ENCODE results near the gene IMP3.
"Not testable (repeated sequence)": the region's sequence is repeated elsewhere in the genome, so short reads cannot be mapped to it uniquely, and the experiment has no call there.

The IMP3 gene

DNA sequence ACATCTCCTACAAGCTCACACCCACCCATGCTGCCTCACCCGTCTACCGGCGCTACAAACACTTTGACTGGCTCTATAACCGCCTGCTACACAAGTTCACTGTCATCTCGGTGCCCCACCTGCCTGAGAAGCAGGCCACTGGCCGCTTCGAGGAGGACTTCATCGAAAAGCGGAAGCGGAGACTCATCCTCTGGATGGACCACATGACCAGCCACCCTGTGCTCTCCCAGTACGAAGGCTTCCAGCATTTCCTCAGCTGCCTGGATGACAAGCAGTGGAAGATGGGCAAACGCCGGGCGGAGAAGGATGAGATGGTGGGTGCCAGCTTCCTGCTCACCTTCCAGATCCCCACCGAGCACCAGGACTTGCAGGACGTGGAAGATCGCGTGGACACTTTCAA lies 9.8 kb upstream of the IMP3 start:
- DNase-seq: no peak

DNA sequence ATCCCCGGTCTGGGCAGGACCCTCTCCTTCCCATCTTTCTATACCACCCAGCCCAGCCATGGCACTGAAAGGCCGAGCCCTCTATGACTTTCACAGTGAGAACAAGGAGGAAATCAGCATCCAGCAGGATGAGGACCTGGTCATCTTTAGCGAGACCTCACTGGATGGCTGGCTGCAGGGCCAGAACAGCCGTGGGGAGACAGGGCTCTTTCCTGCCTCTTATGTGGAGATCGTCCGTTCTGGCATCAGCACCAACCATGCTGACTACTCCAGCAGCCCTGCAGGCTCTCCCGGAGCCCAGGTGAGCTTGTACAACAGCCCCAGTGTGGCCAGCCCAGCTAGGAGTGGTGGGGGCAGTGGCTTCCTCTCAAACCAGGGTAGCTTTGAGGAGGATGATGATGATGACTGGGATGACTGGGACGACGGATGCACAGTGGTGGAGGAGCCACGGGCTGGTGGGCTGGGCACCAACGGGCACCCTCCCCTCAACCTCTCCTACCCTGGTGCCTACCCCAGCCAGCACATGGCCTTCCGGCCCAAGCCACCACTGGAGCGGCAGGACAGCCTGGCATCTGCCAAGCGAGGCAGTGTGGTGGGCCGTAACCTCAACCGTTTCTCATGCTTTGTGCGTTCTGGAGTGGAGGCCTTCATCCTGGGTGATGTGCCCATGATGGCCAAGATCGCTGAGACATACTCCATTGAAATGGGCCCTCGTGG lies 9.2 kb upstream of the IMP3 start:
- no peak for DNase-seq

DNA sequence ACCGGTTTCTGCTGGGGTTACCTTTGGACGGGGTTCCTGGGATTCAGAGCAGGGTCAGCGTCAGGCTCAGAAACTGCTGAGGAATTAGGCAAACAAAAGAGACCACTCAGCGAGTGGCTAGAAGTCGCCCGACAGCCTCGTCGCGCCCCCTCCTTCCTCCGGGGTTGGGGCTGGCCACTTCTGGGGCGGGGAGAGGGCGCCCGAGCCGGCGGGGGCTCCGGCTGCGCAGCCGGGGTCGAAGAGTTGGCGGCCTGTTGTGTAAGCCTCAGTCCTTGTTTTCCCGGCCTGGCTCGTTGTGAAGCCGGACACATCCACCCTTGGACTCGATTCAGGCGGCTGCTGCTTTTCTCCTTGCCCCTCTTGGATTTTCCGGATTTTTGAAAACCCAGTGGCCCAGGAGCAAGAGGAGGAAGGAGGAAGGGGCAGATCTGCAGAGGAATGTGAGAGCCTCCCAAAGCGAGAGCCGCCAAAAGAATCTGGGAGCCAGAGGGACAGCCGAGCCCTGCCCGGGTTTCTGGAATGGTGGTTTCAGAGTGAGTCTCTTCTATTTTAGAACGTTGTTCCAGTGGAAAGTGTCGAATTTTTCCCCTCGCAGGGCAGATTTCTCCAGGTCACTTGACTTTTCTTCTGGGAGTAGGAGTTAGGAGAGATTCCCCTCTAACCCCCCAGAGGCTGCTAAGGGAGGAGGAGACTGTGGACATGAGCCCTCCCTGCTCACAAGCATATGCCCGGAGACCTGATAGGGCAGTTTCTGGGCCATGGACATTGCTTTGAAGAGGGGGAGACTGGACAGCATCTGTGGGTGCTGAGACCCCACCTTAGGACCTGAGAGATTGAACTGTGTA lies 8.4 kb upstream of the IMP3 start:
- no peak for DNase-seq

DNA sequence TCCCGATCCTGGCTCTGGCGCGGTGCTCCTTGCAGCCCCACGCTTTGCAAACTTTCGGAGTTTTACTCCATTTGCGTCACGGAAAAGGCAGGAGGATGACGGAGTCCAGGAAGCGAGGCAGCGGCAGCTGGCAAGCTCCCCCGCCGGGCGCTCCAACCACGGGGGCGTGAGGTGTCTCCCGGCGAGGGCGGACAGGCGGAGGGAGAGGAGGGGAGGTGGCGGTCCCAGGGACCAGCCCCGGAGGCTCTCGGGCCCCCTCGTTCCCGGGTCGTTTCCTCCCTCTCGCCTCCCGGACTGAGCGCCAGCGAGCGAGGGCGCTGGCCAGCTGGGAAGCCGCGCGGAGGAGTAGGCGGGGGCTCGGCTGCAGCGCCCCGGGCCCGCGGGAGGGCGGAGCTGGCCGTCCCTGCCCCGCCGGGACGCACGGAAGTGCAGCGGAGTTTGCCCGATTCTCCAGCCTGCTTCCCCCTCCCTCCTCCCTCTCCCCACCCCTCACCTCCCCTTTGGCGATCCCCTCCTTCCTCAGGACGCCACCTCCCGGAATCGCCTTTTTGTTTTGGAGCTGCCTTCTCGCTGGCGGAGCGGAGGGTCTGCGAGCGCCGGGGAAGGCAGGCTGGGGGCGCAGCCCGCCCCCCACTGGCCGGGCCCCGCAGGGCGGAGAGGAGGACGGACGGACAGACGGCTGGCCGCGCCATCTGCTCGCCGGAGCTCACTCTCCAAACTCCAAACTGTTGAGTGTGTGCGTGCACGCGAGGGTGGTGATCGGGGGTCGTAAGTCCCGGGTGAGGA lies 7.5 kb upstream of the IMP3 start, which contains the start of gene SNX33:
TSS of gene SNX33 (plus strand) at position 543 of the 786 bp plus-strand sequence. CDS start 1,191 bp downstream, outside the sequence.
- no peak for DNase-seq

DNA sequence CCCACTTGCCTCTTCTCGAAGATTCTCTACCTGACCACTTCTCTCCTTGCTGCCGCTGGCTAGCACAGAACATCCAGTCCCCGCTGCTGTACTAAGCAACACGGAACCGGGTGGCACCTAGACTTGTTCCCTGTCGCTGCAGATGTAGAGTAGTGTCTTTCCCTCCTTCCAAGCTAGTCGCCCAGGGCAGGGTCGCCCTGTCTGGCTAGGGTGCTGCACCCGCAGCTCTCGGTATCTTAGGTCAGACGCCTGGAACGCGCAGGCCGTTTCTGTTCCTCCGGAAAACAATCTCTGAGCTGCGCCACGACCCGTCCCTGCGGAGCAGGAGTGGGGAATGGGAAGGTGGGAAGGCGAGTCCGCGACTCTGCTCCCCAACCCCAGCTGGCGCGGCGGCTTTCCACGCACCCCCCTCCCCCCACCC lies 6.9 kb upstream of the IMP3 start:
- no peak for DNase-seq

DNA sequence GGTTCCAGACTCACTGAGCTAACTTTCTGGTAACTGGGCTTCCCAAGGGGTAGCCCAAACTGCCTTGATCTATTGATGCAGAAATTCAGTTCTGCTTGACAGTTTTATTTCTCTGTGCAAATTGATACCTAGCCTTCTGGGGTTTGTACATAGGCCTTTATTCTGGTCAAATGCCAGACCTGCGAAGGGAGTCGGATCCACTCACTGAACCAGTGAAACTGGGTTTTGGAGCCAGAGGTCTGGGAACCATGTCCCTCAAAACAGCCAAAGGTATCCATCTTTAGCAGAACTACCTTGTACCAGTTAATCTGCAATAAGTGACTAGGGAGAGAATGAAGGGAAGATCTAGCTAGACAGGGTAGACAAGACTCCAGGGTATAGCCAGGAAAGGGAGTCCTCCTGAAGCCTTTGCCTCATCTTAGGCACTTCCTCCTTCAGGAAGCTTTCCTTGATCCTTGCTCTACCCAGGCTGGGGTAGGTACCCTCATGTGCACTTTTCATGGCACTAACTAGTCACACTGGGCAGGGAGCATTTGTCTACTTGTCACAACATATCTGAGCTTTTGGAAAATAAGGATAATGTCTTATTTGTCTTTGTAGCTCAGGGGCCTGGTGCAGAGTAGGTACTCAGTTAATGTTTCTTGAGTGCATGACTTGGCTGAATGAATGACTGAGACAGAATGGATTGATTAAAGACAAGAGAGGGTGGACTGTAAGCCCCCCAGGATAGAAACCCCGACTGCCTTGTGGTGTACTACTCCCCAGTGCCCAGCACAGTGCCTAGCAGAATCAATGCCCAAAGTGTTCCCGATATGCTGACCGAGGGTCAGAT lies 6.3 kb upstream of the IMP3 start:
- no peak for DNase-seq

DNA sequence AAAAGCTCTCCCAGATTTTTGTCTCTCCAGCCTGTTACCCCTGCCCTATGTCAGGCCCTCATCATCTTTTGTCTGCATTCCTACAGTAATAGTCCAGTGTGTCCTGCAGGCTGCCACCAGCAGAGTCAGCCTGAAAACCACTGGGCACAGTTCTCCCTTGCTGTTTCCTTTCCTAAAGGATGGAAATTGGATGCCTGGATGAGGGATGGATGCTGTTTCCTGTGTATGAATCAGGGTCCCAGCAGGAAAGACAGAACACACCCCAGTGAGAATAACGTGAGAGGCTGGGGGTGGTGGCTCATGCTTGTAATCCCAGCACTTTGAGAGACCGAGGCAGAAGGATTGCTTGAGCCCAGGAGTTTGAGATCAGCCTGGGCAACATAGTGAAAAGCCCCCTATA lies 4.4 kb upstream of the IMP3 start:
- no peak for DNase-seq

DNA sequence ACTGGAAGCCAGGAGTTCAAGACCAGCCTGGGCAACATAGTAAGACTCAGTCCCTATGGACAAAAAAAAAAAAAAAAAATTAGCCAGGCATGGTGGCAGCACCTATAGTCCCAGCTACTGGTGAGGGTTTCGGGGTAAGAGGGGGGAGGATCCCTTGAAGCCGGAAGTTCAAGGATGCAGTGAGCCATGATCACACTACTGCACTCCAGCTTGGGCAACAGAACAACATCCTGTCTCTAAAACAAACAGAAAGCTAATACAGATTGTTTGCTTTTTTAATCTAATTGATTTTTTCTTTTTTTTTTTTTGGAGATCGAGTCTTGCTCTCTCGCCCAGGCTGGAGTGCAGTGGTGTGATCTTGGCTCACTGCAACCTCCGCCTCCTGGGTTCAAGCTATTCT lies 1.6 kb upstream of the IMP3 start:
- DNase-seq: no peak

DNA sequence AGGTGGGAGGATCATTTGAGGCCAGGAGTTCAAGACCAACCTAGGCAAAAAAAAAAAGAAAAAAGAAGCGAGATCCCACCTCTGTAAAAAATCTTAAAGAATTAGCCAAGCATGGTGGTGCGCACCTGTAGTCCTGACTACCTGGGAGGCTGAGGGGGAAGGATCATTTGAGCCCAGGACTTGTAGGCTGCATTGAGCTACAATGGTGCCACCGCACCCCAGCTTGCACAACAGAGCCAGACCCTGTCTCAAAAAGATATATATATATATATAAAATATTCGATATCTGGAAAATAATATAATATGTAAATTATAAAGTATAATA lies 1.1 kb upstream of the IMP3 start:
- DNase-seq: no peak

DNA sequence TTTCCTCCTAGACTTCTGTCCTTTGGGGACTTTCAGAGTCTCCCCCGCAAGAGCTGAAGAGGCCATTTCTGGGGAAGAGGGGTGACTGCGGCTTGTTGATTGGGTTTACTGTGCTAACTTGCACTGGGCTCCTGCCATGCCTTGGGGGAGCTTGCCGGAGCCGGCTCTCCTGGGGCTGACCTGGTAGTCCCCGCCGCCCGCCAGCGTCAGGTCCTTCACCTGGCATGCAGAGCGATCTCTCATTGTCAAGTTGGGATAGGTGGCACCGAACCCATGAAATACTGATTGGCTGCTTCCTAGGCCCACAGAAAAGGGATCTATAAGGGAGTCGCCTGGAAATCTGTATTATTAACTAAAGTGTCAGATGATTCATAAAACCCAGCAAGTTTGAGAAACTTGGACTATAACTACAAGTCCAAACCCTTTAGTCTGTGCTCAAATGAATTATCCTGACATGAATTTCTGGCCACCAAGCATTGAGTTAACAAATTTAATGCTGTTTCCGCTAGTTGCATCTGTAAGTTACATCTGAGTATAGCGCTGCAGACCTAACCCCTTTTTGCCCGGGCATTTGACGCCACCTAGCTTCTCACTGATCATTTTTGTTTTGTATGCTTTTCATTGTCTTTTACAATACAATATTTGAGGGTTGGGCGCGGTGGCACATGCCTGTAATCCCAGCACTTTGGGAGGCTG lies 607 bp upstream of the IMP3 start:
- DNase-seq: peak; percentile 50

DNA sequence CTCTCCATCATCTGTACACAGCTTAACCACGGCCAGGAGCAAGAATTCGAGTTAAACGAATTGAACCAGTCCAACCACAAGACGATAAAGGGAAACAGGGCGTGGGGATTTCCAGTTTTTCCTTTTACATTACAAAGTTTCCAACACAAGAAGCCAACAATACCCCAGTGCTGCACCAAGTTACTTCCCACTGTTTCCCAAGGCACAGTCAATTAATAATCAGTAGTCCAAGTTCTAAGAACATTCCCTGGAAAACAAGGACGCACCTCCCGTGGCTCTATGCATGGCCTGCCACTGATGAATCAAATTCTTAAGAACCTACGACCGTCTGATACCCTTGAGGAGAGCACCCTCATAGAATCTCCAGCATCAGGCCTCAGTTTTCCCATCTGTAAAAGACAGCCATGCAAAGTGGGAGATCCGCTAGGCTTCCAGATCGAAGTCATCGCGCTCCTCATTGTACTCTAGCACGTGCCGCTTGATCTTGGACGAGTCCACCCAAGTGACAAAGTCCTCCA lies 774 bp downstream of the IMP3 start:
- no peak for DNase-seq

DNA sequence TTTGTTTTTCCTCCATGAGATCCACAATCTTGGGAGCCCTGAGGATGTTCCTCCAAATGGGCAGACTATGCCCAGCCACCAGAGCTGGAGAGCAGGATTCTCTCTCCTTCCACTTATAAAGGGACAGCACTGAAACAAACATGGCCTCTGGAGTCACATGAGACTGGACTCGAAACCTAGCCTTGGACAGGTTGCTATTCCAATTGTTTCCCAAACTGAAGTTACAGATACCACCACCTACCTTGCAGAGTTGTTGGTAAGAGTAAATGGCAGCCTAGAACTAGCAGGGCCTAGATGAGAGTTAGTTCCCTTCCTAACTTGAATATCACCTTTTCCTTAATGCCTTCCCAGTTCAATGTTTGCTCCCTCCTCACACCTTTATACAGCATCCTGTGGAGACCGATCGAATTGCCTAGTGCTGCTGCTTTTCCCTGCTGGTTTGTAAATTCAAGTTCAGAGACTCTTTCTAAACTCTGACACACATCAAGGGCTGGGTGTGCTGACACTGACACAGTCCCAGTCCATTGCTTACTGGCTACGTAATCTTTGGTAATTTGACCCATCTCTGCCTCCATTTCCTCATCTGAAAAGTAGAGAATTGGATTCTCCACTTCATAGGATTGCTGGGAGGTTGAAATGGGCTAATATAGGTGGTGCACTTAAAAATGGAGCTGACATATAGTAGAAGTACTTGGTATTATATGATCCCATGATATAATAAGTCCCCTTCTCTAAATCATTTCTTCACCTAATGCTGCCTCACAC lies 2.6 kb downstream of the IMP3 start:
- no peak for DNase-seq

DNA sequence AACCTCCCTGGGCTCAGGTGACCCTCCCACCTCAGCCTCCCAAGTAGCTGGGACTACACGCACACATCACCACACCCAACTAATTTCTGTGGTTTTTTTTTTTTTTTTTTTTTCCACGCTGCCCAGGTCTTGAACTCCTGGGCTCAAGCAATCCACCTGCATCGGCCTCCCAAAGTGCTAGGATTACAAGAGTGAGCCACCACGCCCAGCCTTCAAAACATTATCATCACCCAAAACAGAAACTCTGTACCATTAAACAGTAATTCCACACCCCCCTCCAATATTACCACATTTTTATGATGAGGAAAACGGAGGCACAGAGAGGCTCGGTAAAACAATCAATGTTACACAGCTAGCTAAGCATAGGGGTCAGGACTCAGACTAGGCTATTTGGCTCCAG lies 4.0 kb downstream of the IMP3 start:
- DNase-seq: no peak

DNA sequence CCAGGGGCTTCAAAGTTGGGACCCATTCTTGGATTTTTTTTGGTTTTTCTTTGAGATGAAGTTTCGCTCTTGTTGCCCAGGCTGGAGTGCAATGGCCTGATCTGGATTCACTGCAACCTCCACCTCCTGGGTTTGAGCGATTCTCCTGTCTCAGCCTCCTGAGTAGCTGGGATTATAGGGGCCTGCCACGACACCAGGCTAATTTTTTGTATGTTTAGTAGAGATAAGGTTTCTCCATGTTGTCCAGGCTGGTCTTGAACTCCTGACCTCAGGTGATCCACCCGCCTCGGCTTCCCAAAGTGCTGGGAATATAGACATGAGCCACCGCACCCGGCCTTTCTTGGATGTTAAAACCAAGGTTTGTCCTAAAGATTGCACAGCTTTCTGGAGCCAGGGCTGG lies 6.1 kb downstream of the IMP3 start:
- DNase-seq: not testable (repeated sequence)

DNA sequence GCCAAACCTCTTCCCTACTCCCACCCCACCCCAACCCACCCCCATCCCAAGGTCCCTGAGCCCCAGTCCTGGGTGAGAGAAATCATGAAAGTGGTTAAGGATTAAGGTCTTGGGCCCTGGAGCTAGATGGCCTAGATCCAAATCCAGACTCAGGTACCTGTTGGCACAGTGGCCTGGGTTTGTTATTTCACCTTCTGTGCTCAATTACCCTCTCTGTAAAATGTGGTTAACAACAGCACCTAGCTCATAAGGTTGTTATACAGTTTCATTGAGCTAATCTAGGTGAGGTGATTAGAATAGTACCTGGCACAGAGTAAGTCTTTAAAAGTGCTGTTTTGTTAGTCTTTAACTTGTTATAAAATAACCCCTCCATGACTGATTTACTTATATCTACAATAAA lies 8.1 kb downstream of the IMP3 start:
- no peak for DNase-seq

DNA sequence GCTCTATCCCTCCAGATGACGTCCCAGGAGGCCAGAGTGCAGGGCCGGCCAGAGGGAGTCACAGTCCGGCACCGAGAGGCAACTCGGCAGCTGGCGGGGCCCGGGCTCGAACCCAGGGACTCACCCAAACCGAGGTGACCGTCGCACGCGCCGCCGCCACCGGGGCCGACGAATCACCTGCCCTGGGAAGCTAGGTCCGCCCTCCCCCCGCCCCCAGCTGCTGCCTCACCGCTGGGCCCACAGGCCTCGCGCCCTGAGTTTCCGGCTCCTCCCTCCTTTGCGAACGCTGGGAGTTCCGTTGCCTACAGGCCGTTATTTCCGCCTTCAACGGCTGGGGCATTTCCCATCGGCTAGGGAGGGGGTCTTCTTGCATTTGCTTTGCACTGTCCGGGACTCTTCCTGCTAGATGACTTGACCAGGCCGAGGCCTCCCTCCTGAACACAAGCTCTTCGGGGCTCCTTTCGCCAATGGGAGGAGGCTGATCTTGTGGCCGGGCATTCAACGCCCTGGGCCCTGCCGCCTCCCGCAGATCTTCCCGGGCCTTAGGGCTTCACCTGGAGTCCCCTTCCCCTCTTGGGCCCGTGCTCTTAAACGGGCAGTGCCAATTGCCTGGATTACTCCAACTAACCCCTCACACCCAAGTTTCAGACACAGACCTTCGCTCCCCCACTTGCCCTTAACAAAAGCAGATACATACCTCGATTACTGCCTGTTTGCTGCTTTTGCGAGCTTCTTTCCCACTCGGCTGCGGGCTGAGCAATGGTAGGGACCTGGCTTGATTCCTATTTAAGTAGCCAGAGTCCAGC lies 14.3 kb downstream of the IMP3 start, which contains the start of gene SNUPN:
TSS of gene SNUPN (minus strand) at position 184 of the 806 bp plus-strand sequence. CDS start 4,674 bp downstream, outside the sequence.
- peak; percentile 90 for DNase-seq

DNA sequence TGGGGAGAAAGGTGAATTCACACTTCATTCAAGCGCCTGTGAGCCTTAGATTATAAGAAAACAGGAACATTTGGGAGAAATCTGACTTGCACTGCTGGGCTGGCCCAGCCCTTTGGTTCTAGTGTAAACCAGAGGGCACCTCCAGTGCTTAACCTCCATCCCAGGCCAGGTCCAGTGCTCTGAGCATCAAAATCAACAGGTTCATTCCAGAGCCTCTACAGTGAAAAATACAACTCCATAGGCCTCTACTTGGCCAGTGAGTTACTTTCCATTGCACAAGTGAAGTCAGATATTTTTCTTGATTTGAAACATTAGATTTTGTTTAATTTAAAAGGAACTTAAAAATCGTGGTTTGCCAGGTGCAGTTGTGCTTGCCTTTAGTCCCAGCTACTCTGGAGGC lies 17.5 kb downstream of the IMP3 start:
- no peak for DNase-seq

DNA sequence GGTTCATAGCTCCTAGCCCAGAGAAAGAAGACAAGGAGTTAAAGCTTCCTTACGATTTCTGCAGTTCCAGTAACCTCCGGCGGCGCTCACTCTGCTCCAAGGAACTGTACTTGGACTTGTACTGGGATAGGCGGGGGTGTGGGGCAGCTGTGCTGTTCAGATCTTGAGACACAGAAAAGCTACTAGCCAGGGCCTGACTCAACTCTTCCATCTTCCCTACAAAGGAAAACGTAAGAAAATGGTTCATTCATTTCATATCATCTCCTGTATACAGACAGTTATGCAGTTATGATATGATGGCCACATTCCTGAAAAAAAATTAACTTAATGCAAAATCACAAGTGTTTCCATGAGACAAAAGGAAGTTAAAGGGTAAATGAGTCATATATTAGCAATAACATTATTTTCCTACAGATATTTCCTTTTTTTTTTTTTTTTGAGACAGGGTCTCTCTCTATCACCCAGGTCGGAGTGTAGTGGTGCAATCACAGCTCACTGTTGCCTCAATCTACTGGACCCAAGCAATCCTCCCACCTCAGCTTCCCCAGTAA lies 19.1 kb downstream of the IMP3 start:
- DNase-seq: peak; percentile 38

DNA sequence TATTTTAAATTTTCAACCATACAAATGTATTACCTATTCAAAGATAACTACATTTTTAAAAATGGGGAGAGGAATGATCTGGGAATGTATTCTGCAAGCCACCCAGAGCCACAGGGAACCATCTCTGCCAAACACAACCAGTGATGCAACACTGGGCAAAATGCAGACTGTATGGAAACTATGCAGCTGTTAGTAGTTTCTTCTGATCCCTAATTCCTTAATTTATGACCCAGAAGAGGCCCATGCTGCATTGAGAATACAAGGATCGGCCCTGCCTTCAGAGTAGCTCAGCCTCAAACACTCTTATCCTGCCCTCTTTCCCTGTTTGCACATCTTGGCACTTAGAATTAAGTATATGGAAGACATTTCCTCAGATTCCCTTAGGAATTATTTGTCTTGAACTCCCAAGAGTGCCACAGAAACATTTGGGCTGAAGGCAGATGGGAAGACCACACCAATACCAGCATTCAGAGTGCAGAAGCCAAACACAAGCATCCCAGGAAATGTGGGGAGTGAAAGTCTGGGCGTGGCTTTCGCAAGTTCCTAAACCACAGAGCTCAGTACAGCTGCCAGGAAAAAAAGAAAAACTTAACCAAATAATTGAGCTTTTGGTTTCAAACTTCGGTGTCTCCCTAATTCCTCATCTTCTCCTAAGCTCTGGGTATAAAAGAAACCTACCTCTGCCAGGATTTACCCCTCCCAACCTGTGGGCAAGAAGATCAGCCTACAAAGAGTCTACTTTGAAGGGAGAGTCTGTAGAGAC lies 19.8 kb downstream of the IMP3 start:
- DNase-seq: peak; percentile 23
